MM.1S (cell line): Measurements from ENCODE around the gene MTCH1.

Experiments used
- DNase-seq: peaks from one replicate; pipeline ENCODE4 v3.0.0-alpha.2; 2015
- H2AFZ ChIP-seq: fragments of 300-600 bp; sonication (generic); 2 replicates; pipeline ENCODE4 v1.6.0; 2016; ENCODE audit warnings: antibody characterized with exemption, low read length
- H3F3A ChIP-seq: fragments of 300-600 bp; sonication (generic); 2 replicates; pipeline ENCODE4 v1.6.1; 2016; ENCODE audit warnings: mild to moderate bottlenecking, antibody characterized with exemption, low read length, moderate library complexity, mixed read lengths; ENCODE audit not compliant: insufficient read depth
- H3K27ac ChIP-seq: fragments of 300-600 bp; sonication (generic); 2 replicates; pipeline ENCODE4 v1.5.1; 2016; ENCODE audit warnings: mild to moderate bottlenecking, low read length
- H3K27me3 ChIP-seq: fragments of 300-600 bp; sonication (generic); replicated peaks from 2 replicates; pipeline ENCODE4 v1.6.0; 2016; ENCODE audit warnings: low read length; ENCODE audit not compliant: insufficient read depth
- H3K36me3 ChIP-seq: fragments of 300-600 bp; sonication (generic); replicated peaks from 2 replicates; pipeline ENCODE4 v1.6.1; 2016; ENCODE audit warnings: mild to moderate bottlenecking, low read length, mixed read lengths; ENCODE audit not compliant: insufficient read depth
- H3K4me1 ChIP-seq: fragments of 300-600 bp; sonication (generic); 2 replicates; pipeline ENCODE4 v1.6.1; 2016; ENCODE audit warnings: low read length, mixed read lengths
- H3K4me2 ChIP-seq: fragments of 300-600 bp; sonication (generic); 2 replicates; pipeline ENCODE4 v1.6.0; 2016; ENCODE audit warnings: low read depth, low read length
- H3K4me3 ChIP-seq: fragments of 300-600 bp; sonication (generic); 2 replicates; pipeline ENCODE4 v1.5.1; 2016; ENCODE audit warnings: low read length, mixed read lengths
- H3K79me2 ChIP-seq: fragments of 300-600 bp; sonication (generic); 2 replicates; pipeline ENCODE4 v1.6.1; 2016; ENCODE audit warnings: mixed run types, low read length, mixed read lengths
- H3K9ac ChIP-seq: fragments of 300-600 bp; sonication (generic); 2 replicates; pipeline ENCODE4 v1.6.1; 2016; ENCODE audit warnings: low read length, mixed read lengths
- H3K9me2 ChIP-seq: fragments of 300-600 bp; sonication (generic); replicated peaks from 2 replicates; pipeline ENCODE4 v1.6.1; 2016; ENCODE audit warnings: mild to moderate bottlenecking, low read length, mixed read lengths; ENCODE audit not compliant: insufficient read depth
- H3K9me3 ChIP-seq: fragments of 300-600 bp; sonication (generic); replicated peaks from 2 replicates; pipeline ENCODE4 v1.6.1; 2016; ENCODE audit warnings: mild to moderate bottlenecking, low read length, mixed read lengths; ENCODE audit not compliant: insufficient read depth
- H4K20me1 ChIP-seq: fragments of 300-600 bp; sonication (generic); 2 replicates; pipeline ENCODE4 v1.6.1; 2016; ENCODE audit warnings: mild to moderate bottlenecking, low read length, moderate library complexity, mixed read lengths; ENCODE audit not compliant: insufficient read depth
- CTCF ChIP-seq: fragments of 300-600 bp; sonication (generic); IDR thresholded peaks from 2 replicates; pipeline ENCODE4 v1.5.1; 2016; ENCODE audit warnings: antibody characterized with exemption, low read length, mixed read lengths
- EZH2 ChIP-seq: fragments of 300-600 bp; sonication (generic); optimal IDR thresholded peaks from 2 replicates; pipeline ENCODE3; 2017; ENCODE audit warnings: low read depth, mild to moderate bottlenecking, antibody characterized with exemption, low read length, mixed read lengths
- EZH2phosphoT487 ChIP-seq: fragments of 300-600 bp; sonication (generic); IDR thresholded peaks from 2 replicates; pipeline ENCODE4 v1.6.1; 2018; ENCODE audit warnings: antibody characterized with exemption, low read length

Gene MTCH1

GRCh38 chr6:36924778-36925374 lies 61.1 kb downstream of the MTCH1 start:
- Histone ChIP-seq H3K36me3 (no peaks in the 10 kb centered on the region), H3K79me2 (no peaks in the 10 kb centered on the region), H3K4me2 (no peak overlapping the region), H4K20me1 (no peaks in the 10 kb centered on the region), H3K9ac (no peak overlapping the region), H3K9me2 (no peaks in the 10 kb centered on the region), H3F3A (no peaks in the 10 kb centered on the region), H3K4me3 (no peak overlapping the region), H3K4me1 (no peaks in the 10 kb centered on the region), H2AFZ (no peak overlapping the region), H3K9me3 (no peaks in the 10 kb centered on the region), H3K27ac (no peak overlapping the region), H3K27me3 (no peaks in the 10 kb centered on the region)
- TF ChIP-seq EZH2 (no peak), EZH2phosphoT487 (no peak), CTCF (no peak)
- no peak for DNase-seq

DNA sequence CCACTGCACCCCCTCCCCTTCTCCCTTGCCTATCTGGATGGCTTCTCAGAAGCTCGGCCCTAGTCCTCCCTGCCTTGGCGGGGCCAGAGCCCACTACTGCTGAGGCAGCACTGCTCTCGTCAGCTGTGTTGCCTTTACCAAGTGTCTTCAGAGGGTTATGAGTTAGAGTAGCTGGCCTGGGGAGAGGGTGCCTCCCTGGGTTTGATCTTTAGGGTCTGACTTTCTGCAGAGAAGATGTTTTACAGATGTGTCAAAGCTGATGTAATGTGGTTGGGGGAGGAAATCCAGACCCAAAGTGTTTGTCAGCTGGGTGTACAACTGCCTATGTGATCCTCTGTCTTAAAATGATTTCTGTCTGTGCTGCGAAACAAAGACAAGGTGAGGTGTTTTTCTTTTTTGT lies 61.9 kb downstream of the MTCH1 start:
- Histone ChIP-seq H2AFZ (no peak overlapping the region), H3K9me2 (no peaks in the 10 kb centered on the region), H3K79me2 (no peaks in the 10 kb centered on the region), H3K4me1 (no peaks in the 10 kb centered on the region), H4K20me1 (no peaks in the 10 kb centered on the region), H3K27me3 (no peaks in the 10 kb centered on the region), H3F3A (no peaks in the 10 kb centered on the region), H3K27ac (no peak overlapping the region), H3K36me3 (no peaks in the 10 kb centered on the region), H3K9ac (no peak overlapping the region), H3K4me3 (no peak overlapping the region), H3K4me2 (no peak overlapping the region), H3K9me3 (no peaks in the 10 kb centered on the region)
- DNase-seq = no peak
- TF ChIP-seq CTCF (no peak), EZH2 (no peak), EZH2phosphoT487 (no peak)

DNA sequence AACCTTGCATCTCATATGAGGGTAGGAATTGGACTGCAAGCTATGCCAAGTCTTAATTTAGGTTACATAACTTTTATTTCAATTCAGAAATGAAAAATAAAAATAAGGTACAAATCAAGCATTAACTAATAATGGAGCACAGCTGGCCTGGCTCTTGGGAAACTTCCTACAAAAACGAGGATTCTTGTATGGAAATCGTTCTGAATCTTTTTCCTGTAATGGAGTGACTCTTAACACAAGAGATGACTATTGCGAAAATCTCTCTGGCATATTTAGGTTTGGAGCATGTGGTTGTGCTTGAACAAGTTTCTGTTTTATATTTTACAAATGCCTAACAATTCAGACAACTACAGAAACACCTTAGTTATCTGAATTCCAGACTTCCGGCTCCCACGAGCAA lies 65.5 kb downstream of the MTCH1 start:
- no peak for DNase-seq
- TF ChIP-seq EZH2phosphoT487 (no peak), CTCF (no peak), EZH2 (no peak)
- H3K9ac ChIP-seq = no peak overlapping the region
- no peaks in the 10 kb centered on the region for H3K9me2 ChIP-seq
- no peaks in the 10 kb centered on the region for H4K20me1 ChIP-seq
- no peak overlapping the region for H3K4me2 ChIP-seq
- H3K27ac ChIP-seq = no peak overlapping the region
- H3K27me3 ChIP-seq = no peaks in the 10 kb centered on the region
- no peak overlapping the region for H2AFZ ChIP-seq
- H3F3A ChIP-seq = no peaks in the 10 kb centered on the region
- H3K9me3 ChIP-seq = no peaks in the 10 kb centered on the region
- H3K79me2 ChIP-seq = no peaks in the 10 kb centered on the region
- no peak overlapping the region for H3K4me3 ChIP-seq
- no peaks in the 10 kb centered on the region for H3K36me3 ChIP-seq
- H3K4me1 ChIP-seq = no peaks in the 10 kb centered on the region
